Astrocyte of the cerebellum (primary cell): ENCODE measurements around the gene LGALS1.

Experiments used
- DNase-seq: peaks from one replicate; pipeline ENCODE4 v3.0.0-alpha.2; 2011; ENCODE audit warnings: low read depth
- H3K4me3 ChIP-seq: 2 replicates; pipeline ENCODE4 v1.5.1; 2011; ENCODE audit warnings: mild to moderate bottlenecking, low read depth, low read length, moderate library complexity
- in situ Hi-C: cut with HindIII; loops from 2 replicates; pipeline ENCODE4 v1.10.0; 2017; ENCODE audit warnings: low sequenced_read_pairs
- TF ChIP-seq, protein P1 (sequence below): IDR thresholded peaks from 2 replicates; pipeline ENCODE4 v1.5.1; 2012; ENCODE audit warnings: low read length, low read depth, moderate library complexity, mild to moderate bottlenecking; ENCODE audit errors: missing control alignments

The LGALS1 gene

DNA sequence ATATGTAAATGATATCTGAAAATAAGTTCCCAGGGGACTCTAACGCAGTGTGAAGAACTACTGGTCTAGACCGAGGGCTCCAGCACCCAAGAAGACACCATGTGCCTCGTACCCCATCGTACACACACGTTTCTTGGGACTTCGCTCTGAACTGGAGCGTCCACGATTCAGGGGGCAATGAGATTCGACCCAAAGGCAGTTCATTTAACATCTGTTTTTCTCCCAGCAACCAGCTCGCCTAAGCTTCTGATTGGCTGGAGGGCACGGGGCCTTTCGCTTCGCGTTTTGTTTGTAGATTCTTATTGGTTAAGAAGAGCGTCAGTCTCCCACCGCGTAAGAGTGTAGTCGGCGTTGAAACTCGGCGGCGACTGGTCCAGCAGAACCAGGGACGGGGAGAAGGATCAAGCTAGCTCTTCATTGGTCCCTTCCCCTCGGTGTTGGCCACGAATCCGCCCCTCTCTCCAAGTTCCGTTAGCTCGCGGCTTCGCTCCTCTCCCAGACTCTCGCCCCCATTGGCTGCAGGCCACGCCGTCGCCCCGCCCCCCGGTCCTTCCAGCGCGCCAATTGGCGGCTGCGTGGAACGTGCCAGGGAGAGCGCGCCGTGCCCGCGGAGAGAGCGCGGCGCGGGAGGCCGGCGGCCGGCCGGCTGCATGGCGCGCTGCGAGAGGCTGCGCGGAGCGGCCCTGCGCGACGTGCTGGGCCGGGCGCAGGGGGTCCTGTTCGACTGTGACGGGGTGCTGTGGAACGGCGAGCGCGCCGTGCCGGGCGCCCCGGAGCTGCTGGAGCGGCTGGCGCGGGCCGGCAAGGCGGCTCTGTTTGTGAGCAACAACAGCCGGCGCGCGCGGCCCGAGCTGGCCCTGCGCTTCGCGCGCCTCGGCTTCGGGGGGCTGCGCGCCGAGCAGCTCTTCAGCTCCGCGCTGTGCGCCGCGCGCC lies 17.0 kb upstream of the LGALS1 start, which contains the start of gene PDXP:
Gene PDXP, plus strand, starts transcription at position 591 of the 933 bp plus-strand sequence. Its CDS starts 60 bp downstream, at position 651.
- peak; percentile 100 for DNase-seq
- peak within 1 kb of the TSS; percentile 61 for H3K4me3 ChIP-seq
- in situ Hi-C loops, result no loop called here
- TF ChIP-seq, protein P1, sequence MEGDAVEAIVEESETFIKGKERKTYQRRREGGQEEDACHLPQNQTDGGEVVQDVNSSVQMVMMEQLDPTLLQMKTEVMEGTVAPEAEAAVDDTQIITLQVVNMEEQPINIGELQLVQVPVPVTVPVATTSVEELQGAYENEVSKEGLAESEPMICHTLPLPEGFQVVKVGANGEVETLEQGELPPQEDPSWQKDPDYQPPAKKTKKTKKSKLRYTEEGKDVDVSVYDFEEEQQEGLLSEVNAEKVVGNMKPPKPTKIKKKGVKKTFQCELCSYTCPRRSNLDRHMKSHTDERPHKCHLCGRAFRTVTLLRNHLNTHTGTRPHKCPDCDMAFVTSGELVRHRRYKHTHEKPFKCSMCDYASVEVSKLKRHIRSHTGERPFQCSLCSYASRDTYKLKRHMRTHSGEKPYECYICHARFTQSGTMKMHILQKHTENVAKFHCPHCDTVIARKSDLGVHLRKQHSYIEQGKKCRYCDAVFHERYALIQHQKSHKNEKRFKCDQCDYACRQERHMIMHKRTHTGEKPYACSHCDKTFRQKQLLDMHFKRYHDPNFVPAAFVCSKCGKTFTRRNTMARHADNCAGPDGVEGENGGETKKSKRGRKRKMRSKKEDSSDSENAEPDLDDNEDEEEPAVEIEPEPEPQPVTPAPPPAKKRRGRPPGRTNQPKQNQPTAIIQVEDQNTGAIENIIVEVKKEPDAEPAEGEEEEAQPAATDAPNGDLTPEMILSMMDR, result no peak

DNA sequence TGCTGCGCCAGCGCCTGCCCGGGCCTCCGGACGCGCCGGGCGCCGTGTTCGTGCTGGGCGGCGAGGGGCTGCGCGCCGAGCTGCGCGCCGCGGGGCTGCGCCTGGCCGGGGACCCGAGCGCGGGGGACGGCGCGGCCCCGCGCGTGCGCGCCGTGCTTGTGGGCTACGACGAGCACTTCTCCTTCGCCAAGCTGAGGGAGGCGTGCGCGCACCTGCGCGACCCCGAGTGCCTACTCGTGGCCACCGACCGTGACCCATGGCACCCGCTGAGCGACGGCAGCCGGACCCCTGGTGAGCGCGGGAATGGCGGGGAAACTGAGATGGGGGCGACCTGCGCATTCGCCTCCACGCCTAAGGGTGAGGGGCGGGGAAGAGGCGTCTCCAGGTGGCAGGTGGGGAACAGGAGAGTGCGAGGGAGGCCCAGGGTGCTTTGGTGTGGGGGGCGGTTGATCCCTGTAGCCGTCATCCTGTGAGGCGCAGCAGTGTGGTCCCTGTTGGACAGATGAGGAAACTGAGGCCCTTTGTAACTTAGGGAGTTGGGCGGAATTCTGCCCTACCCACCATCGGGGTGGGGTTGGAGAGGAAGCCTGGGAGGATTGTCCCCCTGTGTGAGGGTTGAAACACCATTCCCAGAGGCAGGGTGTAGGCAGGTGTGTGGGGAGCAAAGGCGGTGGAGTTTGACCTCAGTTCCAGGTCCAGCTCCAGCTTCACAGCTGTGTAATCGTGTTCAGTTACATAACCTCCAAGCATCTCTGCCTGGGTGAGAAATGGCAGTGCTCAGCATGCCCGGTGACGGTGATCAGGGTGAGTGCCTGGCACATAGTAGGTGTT lies 16.2 kb upstream of the LGALS1 start:
- no peak for DNase-seq
- TF ChIP-seq, protein P1, result no peak
- peak overlapping the region; percentile 61 for H3K4me3 ChIP-seq
- in situ Hi-C loops, result no loop called here

DNA sequence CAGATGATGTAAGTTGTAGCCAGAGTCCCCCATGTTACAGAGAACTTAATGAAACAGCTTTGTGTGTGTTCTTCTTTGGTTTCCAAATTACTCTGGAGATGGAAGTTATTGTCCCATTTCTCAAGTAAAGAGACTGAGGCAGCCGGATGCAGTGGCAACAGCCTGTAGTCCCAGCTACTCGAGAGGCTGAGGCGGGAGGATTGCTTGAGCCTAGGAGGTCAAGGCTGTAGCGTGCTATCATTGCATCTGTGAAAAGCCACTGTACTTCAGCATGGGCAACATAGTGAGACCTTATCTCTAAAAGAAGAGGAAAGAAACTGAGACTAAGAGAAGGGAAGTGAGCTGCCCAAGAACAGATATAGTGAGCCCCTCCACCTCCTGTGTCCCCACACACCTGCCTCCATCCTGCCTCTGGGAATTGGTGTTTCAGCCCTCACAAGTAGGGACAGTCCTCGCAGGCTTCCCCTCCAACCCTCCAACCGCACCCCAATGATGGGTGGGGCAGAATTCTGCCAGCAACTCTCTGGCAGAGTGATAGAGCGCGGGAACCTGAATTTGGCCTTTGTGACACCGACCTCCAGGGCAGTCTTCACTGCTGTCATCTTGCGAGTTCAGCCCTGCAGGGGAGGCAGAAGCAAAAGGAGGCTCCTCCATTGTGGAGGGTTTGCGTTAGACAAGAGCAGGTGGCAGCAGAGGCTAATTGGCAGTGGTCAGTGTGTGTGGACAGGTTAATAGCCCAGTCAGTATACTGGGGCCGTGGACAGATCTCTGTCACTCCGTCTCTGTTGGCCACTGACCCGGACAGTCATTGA lies 15.3 kb upstream of the LGALS1 start:
- in situ Hi-C loops, result no loop called here
- peak overlapping the region; percentile 61 for H3K4me3 ChIP-seq

DNA sequence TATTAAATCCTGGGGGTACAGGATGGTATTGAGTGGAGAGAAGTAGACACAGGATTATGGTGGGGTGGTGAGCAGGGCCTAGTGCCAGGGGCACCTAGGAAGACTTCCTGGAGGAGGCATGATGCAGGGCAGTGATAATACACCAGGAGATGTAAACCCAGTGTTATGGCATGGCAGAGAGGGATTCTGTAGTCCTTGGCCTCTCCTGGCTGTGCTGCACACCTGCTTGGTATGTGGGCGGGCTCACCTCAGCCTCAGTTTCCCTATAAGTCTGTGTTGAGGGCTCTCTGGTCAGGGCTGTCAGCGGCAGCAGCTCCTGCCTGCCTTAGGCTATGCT lies 14.8 kb upstream of the LGALS1 start:
- H3K4me3 ChIP-seq, result no peak overlapping the region
- no peak for DNase-seq
- in situ Hi-C loops, result no loop called here
- TF ChIP-seq, protein P1, result no peak

More for the DNA sequence above, 15.3 kb upstream of the LGALS1 start:
- TF ChIP-seq, protein P1, result no peak
- no peak for DNase-seq

DNA sequence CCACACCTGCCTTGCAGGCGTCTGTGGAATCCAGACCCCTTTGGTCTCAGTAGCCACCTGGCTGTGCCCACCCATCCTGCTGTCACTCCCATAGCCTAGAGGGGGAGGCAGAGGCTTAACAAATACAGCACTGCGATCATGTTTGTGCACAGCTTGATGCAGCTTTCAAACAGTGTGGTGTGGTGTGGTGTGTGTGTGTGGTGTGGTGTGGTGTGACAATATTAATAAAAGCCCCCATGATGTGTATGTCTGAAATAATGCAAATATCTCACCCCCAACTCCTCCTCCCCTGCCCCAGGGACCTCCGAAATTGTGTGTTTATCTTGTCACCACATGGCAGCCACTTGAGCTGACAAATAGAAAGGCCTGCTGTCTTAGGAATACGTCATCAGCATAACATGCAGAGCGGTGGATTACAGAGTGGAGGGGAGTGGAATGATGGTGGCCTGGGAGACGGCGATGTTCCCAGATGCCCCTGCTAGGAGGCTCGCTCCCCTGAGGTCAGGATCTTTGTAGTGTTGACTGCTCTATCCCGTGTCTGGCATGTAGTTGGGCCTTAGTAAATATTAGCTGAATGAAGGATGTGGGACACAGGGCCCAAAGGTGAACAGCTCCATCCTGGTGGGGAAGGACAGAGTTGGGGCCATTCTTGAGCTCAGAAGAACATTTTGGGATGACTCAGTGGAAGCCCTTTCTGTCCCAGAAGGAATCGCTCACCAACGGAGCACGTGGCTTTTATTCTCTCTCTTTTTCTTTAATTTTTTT lies 14.1 kb upstream of the LGALS1 start:
- DNase-seq, result peak; percentile 43
- H3K4me3 ChIP-seq, result no peak overlapping the region

More for the DNA sequence above, 14.1 kb upstream of the LGALS1 start:
- TF ChIP-seq, protein P1, result peak; percentile 69
- in situ Hi-C loops, result no loop called here
